SK-N-MC (cell line): ENCODE measurements around the gene TMEM154.

Source experiments
- DNase-seq: peaks from one replicate; pipeline ENCODE4 v3.0.0-alpha.2; 2011; ENCODE audit warnings: low read depth, low spot score
- H3K27ac ChIP-seq: fragments of 200-600 bp; sonication (generic); 2 replicates; pipeline ENCODE4 v1.5.1; 2016; ENCODE audit warnings: mixed run types
- H3K36me3 ChIP-seq: fragments of 200-600 bp; sonication (generic); 2 replicates; pipeline ENCODE4 v1.6.1; 2017; ENCODE audit warnings: antibody characterized with exemption, low read length, mixed read lengths; ENCODE audit not compliant: insufficient read depth
- H3K4me3 ChIP-seq: fragments of 200-600 bp; sonication (generic); 2 replicates; pipeline ENCODE4 v1.5.1; 2016
- H3K9ac ChIP-seq: fragments of 200-600 bp; sonication (generic); 2 replicates; pipeline ENCODE4 v1.8.0; 2017; ENCODE audit warnings: mixed run types, mixed read lengths; ENCODE audit not compliant: insufficient read length
- H3K9me3 ChIP-seq: fragments of 200-600 bp; sonication (generic); 2 replicates; pipeline ENCODE4 v1.6.1; 2017; ENCODE audit warnings: low read depth, mild to moderate bottlenecking, antibody characterized with exemption, low read length, moderate library complexity, mixed read lengths
- EZH2 ChIP-seq: fragments of 200-600 bp; sonication (generic); IDR thresholded peaks from one replicate; pipeline ENCODE4 v1.6.1; 2017; ENCODE audit warnings: antibody characterized with exemption
- FOXP2 ChIP-seq: optimal IDR thresholded peaks from 2 replicates; pipeline ENCODE3; 2011; ENCODE audit warnings: mild to moderate bottlenecking, moderate library complexity; ENCODE audit not compliant: insufficient read depth; ENCODE audit errors: extremely low read length, control extremely low read depth
- POLR2AphosphoS5 ChIP-seq: IDR thresholded peaks from 2 replicates; pipeline ENCODE4 v1.6.1; 2012; ENCODE audit warnings: mild to moderate bottlenecking, low read depth, low read length, borderline replicate concordance

The TMEM154 gene, protein sequence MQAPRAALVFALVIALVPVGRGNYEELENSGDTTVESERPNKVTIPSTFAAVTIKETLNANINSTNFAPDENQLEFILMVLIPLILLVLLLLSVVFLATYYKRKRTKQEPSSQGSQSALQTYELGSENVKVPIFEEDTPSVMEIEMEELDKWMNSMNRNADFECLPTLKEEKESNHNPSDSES

DNA sequence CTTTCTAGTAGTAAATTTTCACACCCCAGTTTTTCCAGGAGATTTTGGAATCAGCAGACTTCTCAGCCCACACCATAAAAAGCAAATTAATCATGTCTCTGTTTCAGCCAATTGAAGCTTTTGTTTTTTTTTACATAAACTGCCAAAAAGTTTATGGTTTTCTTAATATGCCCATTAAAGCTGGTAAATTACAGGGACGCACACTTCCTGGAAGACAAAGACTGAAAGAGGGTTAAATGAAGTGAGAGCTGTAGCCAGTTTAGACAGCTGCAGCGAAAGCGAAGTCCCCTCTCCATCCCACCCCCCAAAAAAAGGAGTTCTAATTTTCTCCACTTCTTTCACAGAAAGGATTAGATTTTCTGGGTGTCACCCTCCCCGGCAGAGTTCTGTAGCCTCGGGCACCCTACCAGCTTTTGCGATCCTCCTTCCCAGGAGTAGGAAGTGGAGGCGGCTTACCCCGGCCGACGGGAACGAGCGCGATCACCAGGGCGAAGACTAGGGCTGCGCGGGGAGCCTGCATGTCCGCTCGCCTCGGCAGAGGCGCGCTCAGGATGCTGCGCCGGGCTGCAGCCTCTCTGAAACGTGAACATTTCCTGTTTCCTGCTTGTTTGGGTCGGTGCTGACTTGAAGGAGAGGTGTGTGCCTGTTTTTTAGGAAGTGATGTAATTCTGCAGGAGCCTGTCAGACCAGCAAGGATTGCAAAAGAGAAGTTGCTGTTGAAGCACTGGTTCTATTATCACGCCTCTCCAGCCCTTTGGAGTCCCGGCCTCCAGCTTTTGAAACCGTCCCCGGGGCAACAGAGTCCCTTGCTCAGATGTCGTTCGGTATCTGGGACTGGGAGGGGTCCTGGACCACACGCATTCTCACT, at the start of gene TMEM154:
Gene TMEM154 (minus strand): TSS at position 584 of the 868 bp plus-strand sequence. CDS start 64 bp downstream, at position 520.
- Histone ChIP-seq H3K9me3 (no peaks in the 10 kb centered on the region), H3K9ac (no peak within 1 kb of the TSS), H3K27ac (no peak within 1 kb of the TSS), H3K4me3 (peak within 1 kb of the TSS; percentile 77), H3K36me3 (no peaks in the 10 kb centered on the region)
- DNase-seq: no peak
- TF ChIP-seq EZH2 (no peak), FOXP2 (no peak), POLR2AphosphoS5 (no peak)

DNA sequence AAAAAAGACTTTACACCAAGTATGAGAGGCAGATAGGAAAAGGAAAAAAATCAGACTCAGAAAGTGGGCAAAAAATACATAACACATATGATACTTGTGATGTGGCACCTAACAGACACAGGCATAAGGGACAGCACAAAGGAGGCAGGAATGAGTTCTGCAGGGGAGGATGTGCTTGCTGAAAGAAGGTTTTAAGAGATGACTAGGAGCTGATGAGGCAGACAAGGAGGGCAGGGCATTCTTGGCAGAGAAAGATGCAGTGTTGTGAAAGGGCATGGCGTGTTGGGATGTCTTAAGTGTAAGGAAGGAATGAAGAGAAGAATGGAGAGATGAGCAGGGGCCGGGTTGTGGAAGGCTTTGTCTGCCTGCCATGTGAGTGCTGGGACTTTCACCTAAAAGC, 49.7 kb upstream of the TMEM154 start:
- H3K9ac ChIP-seq: no peak overlapping the region
- no peak overlapping the region for H3K4me3 ChIP-seq
- H3K36me3 ChIP-seq: no peaks in the 10 kb centered on the region
- H3K9me3 ChIP-seq: no peaks in the 10 kb centered on the region
- DNase-seq: no peak
- TF ChIP-seq EZH2 (no peak), POLR2AphosphoS5 (no peak), FOXP2 (no peak)
- H3K27ac ChIP-seq: no peak overlapping the region

DNA sequence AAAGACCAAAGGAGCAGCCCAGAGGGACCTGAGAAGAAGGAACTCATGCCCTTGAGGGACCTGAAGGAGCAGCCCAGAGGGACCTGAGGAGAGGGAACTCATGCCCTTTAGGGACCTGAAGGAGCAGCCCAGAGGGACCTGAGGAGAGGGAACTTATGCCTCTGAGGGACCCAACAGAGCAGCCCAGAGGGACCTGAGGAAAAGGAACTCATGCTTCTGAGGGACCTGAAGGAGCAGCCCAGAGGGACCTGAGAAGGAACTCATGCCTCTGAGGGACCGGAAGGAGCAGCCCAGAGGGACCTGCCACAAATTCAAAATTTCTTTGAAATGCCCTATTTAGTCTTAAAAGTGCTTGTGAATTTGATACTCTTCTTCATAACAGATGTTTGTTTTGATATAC, 48.5 kb upstream of the TMEM154 start:
- H3K4me3 ChIP-seq: no peak overlapping the region
- no peak overlapping the region for H3K9ac ChIP-seq
- TF ChIP-seq POLR2AphosphoS5: no peak
- TF ChIP-seq EZH2: no peak
- TF ChIP-seq FOXP2: no peak
- no peak overlapping the region for H3K27ac ChIP-seq
- H3K36me3 ChIP-seq: no peaks in the 10 kb centered on the region
- DNase-seq: no peak
- H3K9me3 ChIP-seq: no peaks in the 10 kb centered on the region

DNA sequence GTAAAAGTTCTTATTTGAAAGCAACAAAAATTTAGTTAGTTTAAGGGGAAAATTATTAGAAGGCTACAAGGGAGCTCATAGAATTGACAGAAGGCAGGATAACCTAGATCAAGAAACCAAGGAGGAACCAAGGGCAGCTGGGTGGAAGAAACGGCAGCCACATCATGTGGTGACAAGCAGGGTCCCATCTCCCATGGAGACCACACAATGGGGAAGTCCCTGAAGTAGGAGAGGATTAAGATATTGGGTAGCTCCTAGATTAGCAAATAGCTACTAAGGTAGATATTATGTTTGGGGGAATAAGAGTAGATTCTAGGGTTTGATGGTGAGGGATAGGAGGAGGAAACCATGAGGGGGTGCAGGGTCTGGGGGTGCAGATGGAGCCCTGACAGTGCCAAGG, 48.0 kb upstream of the TMEM154 start:
- TF ChIP-seq POLR2AphosphoS5 (no peak), EZH2 (no peak), FOXP2 (no peak)
- Histone ChIP-seq H3K36me3 (no peaks in the 10 kb centered on the region), H3K9me3 (no peaks in the 10 kb centered on the region), H3K27ac (no peak overlapping the region), H3K4me3 (no peak overlapping the region), H3K9ac (no peak overlapping the region)
- no peak for DNase-seq

DNA sequence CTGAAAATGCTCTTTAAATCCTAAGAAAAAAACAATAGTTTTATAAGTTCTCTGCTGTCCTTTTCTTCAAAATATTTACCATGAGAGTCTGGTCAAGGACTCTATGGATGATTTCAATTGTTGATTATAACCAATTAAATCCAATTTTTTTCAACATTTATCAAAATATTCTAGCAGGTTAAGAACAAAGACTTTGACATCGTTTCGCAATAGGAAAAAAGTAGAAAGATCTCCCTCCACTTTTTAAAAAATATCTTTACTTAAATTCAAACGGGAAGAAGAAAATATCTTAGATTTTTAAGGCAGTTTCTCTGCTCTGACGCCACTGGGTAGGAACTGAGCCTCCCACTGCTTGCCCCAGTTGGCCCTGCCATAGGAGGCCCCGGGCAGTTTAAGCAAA, 44.7 kb upstream of the TMEM154 start:
- H3K4me3 ChIP-seq: no peak overlapping the region
- no peak overlapping the region for H3K27ac ChIP-seq
- DNase-seq: no peak

DNA sequence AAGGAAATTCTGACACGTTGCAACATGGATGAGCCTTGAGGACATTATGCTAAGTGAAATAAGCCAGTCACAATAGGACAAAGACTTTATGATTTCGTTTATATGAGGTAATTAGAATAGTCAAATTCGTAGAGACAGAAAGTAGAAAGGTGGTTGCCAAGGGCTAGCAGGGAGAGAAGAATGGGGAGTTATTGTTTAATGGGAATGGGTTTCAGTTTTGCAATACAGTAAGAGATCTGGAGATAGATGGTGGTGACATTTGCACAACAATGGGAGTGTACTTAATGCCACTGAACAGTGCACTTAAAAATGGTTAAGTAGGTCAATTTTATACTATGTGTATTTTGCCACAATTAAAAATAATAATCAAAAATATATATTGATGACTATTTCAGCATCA, 43.4 kb upstream of the TMEM154 start:
- no peaks in the 10 kb centered on the region for H3K9me3 ChIP-seq
- no peak overlapping the region for H3K4me3 ChIP-seq
- H3K9ac ChIP-seq: no peak overlapping the region
- no peak for DNase-seq
- H3K27ac ChIP-seq: no peak overlapping the region
- H3K36me3 ChIP-seq: no peaks in the 10 kb centered on the region
- no peak for TF ChIP-seq POLR2AphosphoS5
- TF ChIP-seq EZH2: no peak
- TF ChIP-seq FOXP2: no peak

More for the DNA sequence above, 44.7 kb upstream of the TMEM154 start:
- H3K36me3 ChIP-seq: no peaks in the 10 kb centered on the region
- H3K9ac ChIP-seq: no peak overlapping the region
- TF ChIP-seq FOXP2 (no peak), POLR2AphosphoS5 (no peak), EZH2 (no peak)
- no peaks in the 10 kb centered on the region for H3K9me3 ChIP-seq

DNA sequence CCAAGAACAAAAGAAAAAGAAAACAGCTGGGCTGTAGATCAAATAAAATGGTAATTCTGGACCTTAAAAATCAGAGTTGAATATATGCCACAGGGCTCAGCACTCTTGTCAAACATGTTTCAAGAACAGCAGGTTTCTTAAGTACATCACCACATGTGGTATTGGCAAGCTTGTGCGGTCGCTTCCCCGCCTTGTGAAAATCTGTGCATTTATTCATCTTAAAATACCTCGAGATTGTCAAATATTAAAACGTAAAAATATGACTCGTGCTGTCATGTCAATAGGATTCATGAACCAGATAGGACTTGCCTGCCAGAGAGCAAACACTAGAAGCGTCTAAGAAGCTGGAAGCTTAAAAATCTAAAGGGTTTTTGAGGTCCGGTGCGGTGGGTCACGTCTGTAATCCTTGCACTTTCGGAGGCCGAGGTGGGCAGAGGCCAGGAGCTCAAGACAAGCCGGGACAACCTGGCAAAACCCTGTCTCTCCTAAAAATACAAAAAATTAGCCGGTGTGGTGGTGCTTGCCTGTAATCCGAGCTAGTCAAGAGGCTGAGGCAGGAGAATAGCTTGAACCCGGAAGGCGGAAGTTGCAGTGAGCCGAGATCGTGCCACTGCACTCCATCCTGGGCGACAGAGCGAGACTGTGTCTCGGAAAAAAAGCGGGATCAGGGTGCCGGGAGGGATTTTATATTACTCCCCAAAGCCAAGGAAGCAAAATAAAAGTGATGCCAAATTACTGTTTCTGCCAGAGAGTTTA, 40.2 kb upstream of the TMEM154 start:
- no peak overlapping the region for H3K27ac ChIP-seq
- H3K9me3 ChIP-seq: no peaks in the 10 kb centered on the region
- no peaks in the 10 kb centered on the region for H3K36me3 ChIP-seq
- no peak overlapping the region for H3K9ac ChIP-seq
- no peak overlapping the region for H3K4me3 ChIP-seq
- DNase-seq: no peak
- no peak for TF ChIP-seq EZH2
- TF ChIP-seq POLR2AphosphoS5: no peak
- TF ChIP-seq FOXP2: no peak

DNA sequence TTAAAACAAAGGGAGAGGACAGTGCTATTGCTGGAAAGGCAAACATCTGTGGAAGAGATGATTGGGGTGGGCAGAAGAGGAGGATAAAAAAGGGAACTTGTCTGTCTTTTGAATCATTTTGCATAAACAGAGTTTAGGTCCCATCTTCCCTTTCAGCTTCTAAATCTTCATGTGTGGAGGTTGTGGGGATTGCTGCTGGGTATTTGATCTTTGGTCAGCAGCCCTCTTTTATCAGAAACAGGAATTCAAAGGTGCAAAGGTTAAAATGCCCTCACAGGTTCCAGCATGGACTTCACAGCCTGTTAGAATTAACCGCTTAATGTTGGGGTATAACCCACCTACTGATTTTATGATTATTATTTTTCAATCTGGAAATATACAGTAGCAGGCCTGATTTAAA, 39.5 kb upstream of the TMEM154 start:
- DNase-seq: no peak
- H3K4me3 ChIP-seq: no peak overlapping the region
- H3K27ac ChIP-seq: no peak overlapping the region
- H3K9me3 ChIP-seq: no peaks in the 10 kb centered on the region
- TF ChIP-seq EZH2 (no peak), FOXP2 (no peak), POLR2AphosphoS5 (no peak)
- no peaks in the 10 kb centered on the region for H3K36me3 ChIP-seq
- no peak overlapping the region for H3K9ac ChIP-seq
